Neuronal stem cell (in vitro differentiated cells): ENCODE results near the gene CTXND1.

Experiments
- DNase-seq: peaks from one replicate; pipeline ENCODE4 v3.0.0-alpha.2; 2013; ENCODE audit warnings: low spot score
- H2AFZ ChIP-seq: one replicate; pipeline ENCODE4 v1.6.1; 2013; ENCODE audit warnings: mild to moderate bottlenecking, low read length, inconsistent platforms
- H2AK5ac ChIP-seq: 2 replicates; pipeline ENCODE4 v1.6.1; 2013; ENCODE audit warnings: low read depth, mild to moderate bottlenecking, inconsistent platforms, low read length, moderate library complexity, mixed read lengths
- H2BK120ac ChIP-seq: 2 replicates; pipeline ENCODE4 v1.6.1; 2013; ENCODE audit warnings: low read depth, mild to moderate bottlenecking, inconsistent platforms, low read length, moderate library complexity, mixed read lengths
- H2BK12ac ChIP-seq: one replicate; pipeline ENCODE4 v1.6.1; 2013; ENCODE audit warnings: low read length, inconsistent platforms
- H2BK15ac ChIP-seq: 2 replicates; pipeline ENCODE4 v1.6.1; 2013; ENCODE audit warnings: mild to moderate bottlenecking, low read length, inconsistent platforms, mixed read lengths
- H2BK5ac ChIP-seq: one replicate; pipeline ENCODE4 v1.6.1; 2013; ENCODE audit warnings: inconsistent platforms, mild to moderate bottlenecking, low read length, moderate library complexity
- H3K14ac ChIP-seq: one replicate; pipeline ENCODE4 v1.6.1; 2013; ENCODE audit warnings: low read length, inconsistent platforms
- H3K18ac ChIP-seq: 2 replicates; pipeline ENCODE4 v1.6.1; 2013; ENCODE audit warnings: low read length, inconsistent platforms
- H3K23ac ChIP-seq: 2 replicates; pipeline ENCODE4 v1.6.1; 2013; ENCODE audit warnings: low read depth, mild to moderate bottlenecking, mixed read lengths, low read length, inconsistent platforms; ENCODE audit not compliant: poor library complexity
- H3K27ac ChIP-seq: replicated peaks from 3 replicates; pipeline ENCODE4 v1.5.1; 2013; ENCODE audit warnings: low read length, inconsistent platforms
- H3K27me3 ChIP-seq, 3 experiments: 2 replicates each; pipeline ENCODE4 v1.6.1; 2013; ENCODE audit warnings: low read length in 3 of 3, mild to moderate bottlenecking in 2 of 3, inconsistent platforms in 1 of 3, low read depth in 1 of 3, mixed read lengths in 1 of 3, moderate library complexity in 1 of 3; ENCODE audit not compliant: control insufficient read depth in 3 of 3, insufficient read depth in 3 of 3
- H3K36me3 ChIP-seq, 2 donors: replicated peaks in 1 of 2; 2 replicates each; pipeline ENCODE4 v1.6.1; 2013; ENCODE audit warnings: low read length in 2 of 2; ENCODE audit not compliant: control insufficient read depth in 2 of 2, insufficient read depth in 2 of 2
- H3K4ac ChIP-seq: 2 replicates; pipeline ENCODE4 v1.6.1; 2013; ENCODE audit warnings: inconsistent platforms, mild to moderate bottlenecking, low read length, moderate library complexity
- H3K4me1 ChIP-seq, 2 donors: 1 replicate in 1 of 2; 2 replicates in 1 of 2; pipeline ENCODE4 v1.6.1; 2013; ENCODE audit warnings: low read length in 2 of 2, low read depth in 1 of 2; ENCODE audit not compliant: control insufficient read depth in 2 of 2, insufficient read depth in 1 of 2
- H3K4me2 ChIP-seq: one replicate; pipeline ENCODE4 v1.6.1; 2013; ENCODE audit warnings: mild to moderate bottlenecking, low read length, inconsistent platforms; ENCODE audit not compliant: insufficient read depth, poor library complexity, severe bottlenecking
- H3K4me3 ChIP-seq, 2 donors: 2 replicates each; pipeline ENCODE4 v1.5.1; 2013; ENCODE audit warnings: low read length in 2 of 2, mild to moderate bottlenecking in 2 of 2, inconsistent platforms in 1 of 2, moderate library complexity in 1 of 2
- H3K79me1 ChIP-seq: one replicate; pipeline ENCODE4 v1.6.1; 2013; ENCODE audit warnings: low read depth, mild to moderate bottlenecking, inconsistent platforms, low read length, moderate library complexity
- H3K9ac ChIP-seq: one replicate; pipeline ENCODE4 v1.6.1; 2013; ENCODE audit warnings: mild to moderate bottlenecking, low read depth, low read length, inconsistent platforms; ENCODE audit not compliant: poor library complexity
- H3K9me3 ChIP-seq, 2 donors: replicated peaks in 1 of 2; 2 replicates each; pipeline versions ENCODE3 to v1.6.1; 2013; ENCODE audit warnings: low read length in 2 of 2, mild to moderate bottlenecking in 2 of 2, inconsistent platforms in 1 of 2, low read depth in 1 of 2, mixed read lengths in 1 of 2, moderate library complexity in 1 of 2; ENCODE audit not compliant: control insufficient read depth in 2 of 2, insufficient read depth in 1 of 2
- H4K8ac ChIP-seq: one replicate; pipeline ENCODE4 v1.6.1; 2013; ENCODE audit warnings: low read depth, mild to moderate bottlenecking, inconsistent platforms, low read length, moderate library complexity
- H4K91ac ChIP-seq: one replicate; pipeline ENCODE4 v1.6.1; 2013; ENCODE audit warnings: low read length, low read depth, mild to moderate bottlenecking, inconsistent platforms; ENCODE audit not compliant: poor library complexity
- WGBS, 2 donors: extraction: QIAGEN DNeasy Blood & Tissue Kit; methylation state at CpG; one replicate each; pipeline ENCODE4 v1.1.7; 2013; ENCODE audit warnings: missing lambda C conversion rate in 2 of 2, mixed read lengths in 1 of 2; ENCODE audit not compliant: insufficient read length in 2 of 2, insufficient replicate concordance in 1 of 2; ENCODE audit errors: extremely low coverage in 2 of 2; 5-methylcytosine and 5-hydroxymethylcytosine counted together

Gene CTXND1

DNA sequence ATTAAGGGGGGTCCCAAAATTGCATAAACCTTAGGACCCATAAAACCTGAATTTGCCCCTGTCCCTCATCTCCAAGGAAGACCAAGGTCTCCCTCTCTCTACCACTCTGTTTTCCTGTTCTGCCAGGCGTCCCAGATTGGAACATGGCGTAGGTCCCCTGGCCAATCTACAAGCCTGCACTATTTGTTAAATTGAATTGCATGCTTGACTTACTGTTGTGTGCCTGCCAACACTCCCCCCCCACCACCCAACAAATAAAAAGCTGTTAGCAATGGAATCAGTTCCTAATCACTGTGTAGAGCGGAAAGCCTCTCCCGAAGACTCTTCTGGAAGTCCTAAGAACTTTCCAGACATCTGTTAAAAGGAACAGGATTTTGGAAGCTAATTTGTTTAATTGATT is 11.7 kb downstream of the CTXND1 start:
- H2BK120ac ChIP-seq, result no peak overlapping the region
- no peak overlapping the region for H3K9ac ChIP-seq
- no peaks in the 10 kb centered on the region for H3K9me3 ChIP-seq
- no peak overlapping the region for H3K18ac ChIP-seq
- H3K4me1 ChIP-seq, result no peaks in the 10 kb centered on the region
- H4K8ac ChIP-seq, result no peak overlapping the region
- no peak overlapping the region for H3K4me3 ChIP-seq
- no peak overlapping the region for H3K4ac ChIP-seq
- H3K79me1 ChIP-seq, result no peaks in the 10 kb centered on the region
- H2BK12ac ChIP-seq, result no peak overlapping the region
- H3K36me3 ChIP-seq, result no peaks in the 10 kb centered on the region
- H3K27me3 ChIP-seq, result peaks cover 0 to 5% (median 0%) of the 10 kb centered on the region in 3 experiments
- H3K23ac ChIP-seq, result no peak overlapping the region
- no CpG with 5 or more reads among the region's 4 CpGs for WGBS, 2 donors
- no peak overlapping the region for H4K91ac ChIP-seq
- H2BK5ac ChIP-seq, result no peak overlapping the region
- no peak overlapping the region for H3K27ac ChIP-seq
- no peak overlapping the region for H2AK5ac ChIP-seq
- H3K14ac ChIP-seq, result no peak overlapping the region
- no peak for DNase-seq
- H2AFZ ChIP-seq, result no peak overlapping the region
- H3K4me2 ChIP-seq, result no peak overlapping the region
- no peak overlapping the region for H2BK15ac ChIP-seq

- WGBS, 2 donors, result no CpG with 5 or more reads among the region's 4 CpGs
- H3K23ac ChIP-seq, result no peak overlapping the region
- no peak overlapping the region for H4K8ac ChIP-seq
- H3K14ac ChIP-seq, result no peak overlapping the region
- H3K9me3 ChIP-seq, result no peaks in the 10 kb centered on the region
- H3K36me3 ChIP-seq, result no peaks in the 10 kb centered on the region
- H2BK120ac ChIP-seq, result no peak overlapping the region
- H2AFZ ChIP-seq, result no peak overlapping the region
- H3K79me1 ChIP-seq, result no peaks in the 10 kb centered on the region
- peak overlapping the region; percentile 9 for H2AK5ac ChIP-seq
- no peak overlapping the region for H2BK15ac ChIP-seq
- H3K4me2 ChIP-seq, result no peak overlapping the region
- H3K18ac ChIP-seq, result peak overlapping the region; percentile 60
- no peak overlapping the region for H3K27ac ChIP-seq
- H2BK5ac ChIP-seq, result no peak overlapping the region
- H2BK12ac ChIP-seq, result no peak overlapping the region
- peaks cover 0 to 6% (median 0%) of the 10 kb centered on the region in 3 experiments for H3K27me3 ChIP-seq
- peaks cover 5 to 13% of the 10 kb centered on the region in 2 donors for H3K4me1 ChIP-seq
- no peak for DNase-seq
- no peak overlapping the region for H3K4ac ChIP-seq
- H3K9ac ChIP-seq, result no peak overlapping the region
- H3K4me3 ChIP-seq, result no peak overlapping the region
- no peak overlapping the region for H4K91ac ChIP-seq
Observed at GRCh38 chr15:80234883-80235282, 17.1 kb downstream of the CTXND1 start.

GRCh38 chr15:80233581-80233980 is 18.4 kb downstream of the CTXND1 start:
- DNase-seq, result peak; percentile 23
- no peak overlapping the region for H3K9ac ChIP-seq
- H3K9me3 ChIP-seq, result no peaks in the 10 kb centered on the region
- peak overlapping the region; percentile 75 for H2AFZ ChIP-seq
- no peak overlapping the region for H4K91ac ChIP-seq
- no peak overlapping the region for H3K4me2 ChIP-seq
- H4K8ac ChIP-seq, result no peak overlapping the region
- H3K18ac ChIP-seq, result no peak overlapping the region
- H3K4ac ChIP-seq, result no peak overlapping the region
- H2BK15ac ChIP-seq, result no peak overlapping the region
- no peak overlapping the region for H2BK12ac ChIP-seq
- H2BK5ac ChIP-seq, result no peak overlapping the region
- peaks cover 5 to 13% of the 10 kb centered on the region in 2 donors for H3K4me1 ChIP-seq
- H3K79me1 ChIP-seq, result no peaks in the 10 kb centered on the region
- peaks cover 0 to 6% (median 0%) of the 10 kb centered on the region in 3 experiments for H3K27me3 ChIP-seq
- no CpG with 5 or more reads among the region's 9 CpGs for WGBS, 2 donors
- H3K27ac ChIP-seq, result peak overlapping the region; percentile 54
- no peak overlapping the region for H2AK5ac ChIP-seq
- H3K23ac ChIP-seq, result no peak overlapping the region
- no peak overlapping the region for H3K4me3 ChIP-seq
- H3K14ac ChIP-seq, result no peak overlapping the region
- H3K36me3 ChIP-seq, result no peaks in the 10 kb centered on the region
- H2BK120ac ChIP-seq, result no peak overlapping the region

DNA sequence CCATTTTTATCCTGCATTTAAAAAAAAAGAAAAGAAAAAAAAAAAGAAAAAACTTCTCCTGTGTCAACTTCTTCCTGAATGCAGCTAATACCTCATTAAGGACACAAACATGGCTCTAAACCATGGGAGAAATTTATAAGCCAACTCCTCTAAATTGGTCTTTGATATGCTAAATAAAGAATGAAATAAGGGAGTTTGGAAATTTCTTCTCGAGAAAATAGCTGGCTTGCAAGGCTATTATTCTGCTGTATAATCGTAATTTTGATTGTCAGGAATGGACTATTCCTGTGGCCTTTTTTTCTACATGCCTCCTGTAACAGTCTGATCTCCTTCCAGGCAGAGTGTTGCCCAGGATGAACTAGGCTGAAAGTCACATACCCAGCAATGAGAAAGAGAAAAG is 20.6 kb downstream of the CTXND1 start:
- Histone ChIP-seq H4K8ac (no peak overlapping the region), H3K27ac (no peak overlapping the region), H3K27me3 (peaks cover 0 to 6% (median 0%) of the 10 kb centered on the region in 3 experiments), H2BK12ac (no peak overlapping the region), H3K4me1 (peaks cover 9 to 13% of the 10 kb centered on the region in 2 donors), H3K9me3 (no peaks in the 10 kb centered on the region), H3K9ac (no peak overlapping the region), H3K36me3 (no peaks in the 10 kb centered on the region), H2BK120ac (no peak overlapping the region), H3K79me1 (no peaks in the 10 kb centered on the region), H3K4me2 (no peak overlapping the region), H3K4ac (no peak overlapping the region), H2BK15ac (no peak overlapping the region), H3K4me3 (no peak overlapping the region), H2AK5ac (no peak overlapping the region), H2BK5ac (no peak overlapping the region), H4K91ac (no peak overlapping the region), H2AFZ (no peak overlapping the region), H3K18ac (no peak overlapping the region), H3K14ac (no peak overlapping the region), H3K23ac (no peak overlapping the region)
- WGBS, 2 donors, result no CpG with 5 or more reads among the region's 2 CpGs
- DNase-seq, result no peak
